ENCODE results near the gene TNRC18.
"Not testable (repeated sequence)": the region's sequence is repeated elsewhere in the genome, so short reads cannot be mapped to it uniquely, and the experiment has no call there.

Gene TNRC18

DNA sequence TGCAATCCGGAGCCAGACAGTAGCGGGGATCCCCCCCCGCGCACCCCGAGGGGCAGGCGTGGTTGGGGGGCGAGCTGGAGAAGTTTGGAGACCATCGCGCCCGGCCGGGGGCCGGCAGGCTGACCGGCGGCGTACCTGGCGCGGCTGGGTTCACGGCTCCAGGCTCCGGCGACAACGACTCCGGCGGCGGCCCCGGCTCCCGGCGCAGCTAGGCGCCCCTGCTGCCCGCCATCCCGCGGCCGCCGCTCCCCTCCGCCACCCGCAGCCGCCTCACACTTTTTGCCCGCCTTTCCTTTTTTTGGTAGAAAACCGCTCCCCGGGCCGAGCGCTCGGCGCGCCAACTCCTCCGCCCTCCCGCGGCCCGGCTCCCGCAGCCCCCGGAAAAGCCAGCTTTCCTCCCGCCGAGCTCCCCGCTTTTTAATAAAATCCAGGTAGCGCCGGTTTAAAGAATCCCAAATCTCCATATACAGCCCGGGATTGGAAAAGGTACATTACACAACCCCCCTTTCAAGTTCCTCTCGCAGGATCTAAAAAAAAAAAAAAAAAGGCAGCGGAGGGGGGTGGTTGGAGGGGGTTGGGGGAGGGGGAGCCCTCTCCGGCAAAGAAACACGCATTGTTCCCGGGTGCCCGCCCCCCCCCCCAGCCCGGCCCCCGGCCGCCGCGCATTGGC lies at the start of gene TNRC18:
Gene TNRC18, minus strand, starts transcription at position 529 of the 670 bp plus-strand sequence. CDS start 2,588 bp downstream, outside the sequence.
- no peak for DNase-seq (ENCODE audit: low read depth)

DNA sequence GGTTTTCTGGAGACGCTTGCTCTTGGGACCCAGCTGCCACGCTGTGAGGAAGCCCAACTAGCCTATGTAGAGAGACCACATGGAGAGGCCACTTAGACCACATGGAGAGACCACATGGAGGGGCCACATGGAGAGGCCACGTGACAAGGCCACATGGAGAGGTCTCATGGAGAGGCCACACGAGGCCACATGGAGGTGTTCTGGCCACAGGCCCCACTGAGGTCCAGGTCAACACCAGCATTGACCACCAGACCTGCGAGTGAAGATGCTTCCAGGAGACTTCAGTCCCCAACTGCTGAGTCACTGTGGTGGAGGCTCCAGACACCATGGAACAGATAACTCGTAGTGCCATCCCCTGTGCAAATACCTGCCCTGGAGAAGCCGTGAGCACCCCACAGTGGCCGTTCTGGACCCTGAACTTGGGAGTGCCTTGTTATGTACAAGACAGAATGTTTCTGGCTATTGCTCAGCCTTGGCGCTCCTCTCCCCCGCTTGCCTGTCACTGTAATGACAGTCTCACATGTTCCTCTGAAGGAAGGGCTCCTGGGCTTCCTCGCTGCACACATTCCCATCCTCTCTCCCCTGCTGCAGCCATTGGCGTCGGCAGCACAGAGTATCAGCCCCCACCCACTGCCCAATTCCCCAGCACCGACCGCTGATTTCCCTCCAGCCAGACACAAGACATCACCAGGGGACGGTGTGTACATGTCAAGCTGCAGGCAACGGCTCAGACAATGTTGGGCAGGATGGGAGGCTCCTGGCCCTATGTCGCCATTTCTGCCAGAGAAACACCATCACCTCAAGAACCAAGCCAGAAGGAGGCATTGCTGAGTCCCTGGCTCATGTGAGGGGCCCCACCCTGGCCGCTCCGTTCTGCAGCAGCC lies 49.0 kb upstream of the TNRC18 start:
- no peak for DNase-seq (ENCODE audit: low read depth)

- DNase-seq (ENCODE audit: low read depth), result not testable (repeated sequence)
Observed at GRCh38 chr7:5471623-5472022, 48.0 kb upstream of the TNRC18 start.

DNA sequence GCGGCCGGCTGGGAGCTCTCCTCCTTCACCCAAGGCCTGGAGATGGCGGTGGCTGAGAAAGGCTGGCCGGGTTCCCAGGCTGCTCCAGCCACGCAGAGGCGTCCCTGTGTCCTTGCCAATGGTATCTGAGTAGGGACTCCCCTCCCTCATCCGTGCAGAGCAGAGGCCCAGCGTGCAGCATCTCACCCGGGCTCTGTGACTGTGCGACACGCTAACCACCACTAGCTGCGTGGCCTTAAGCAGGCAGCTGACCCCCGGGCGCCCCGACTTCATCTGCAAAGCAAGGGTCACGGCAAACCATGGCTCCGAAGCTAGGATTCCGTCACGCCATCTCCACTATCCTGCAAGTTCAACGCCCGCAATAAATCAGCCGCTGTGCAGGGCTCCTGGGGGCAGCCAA lies 47.2 kb upstream of the TNRC18 start:
- no peak for DNase-seq (ENCODE audit: low read depth)

GRCh38 chr7:5470167-5470532 lies 46.5 kb upstream of the TNRC18 start:
- DNase-seq (ENCODE audit: low read depth), result no peak

DNA sequence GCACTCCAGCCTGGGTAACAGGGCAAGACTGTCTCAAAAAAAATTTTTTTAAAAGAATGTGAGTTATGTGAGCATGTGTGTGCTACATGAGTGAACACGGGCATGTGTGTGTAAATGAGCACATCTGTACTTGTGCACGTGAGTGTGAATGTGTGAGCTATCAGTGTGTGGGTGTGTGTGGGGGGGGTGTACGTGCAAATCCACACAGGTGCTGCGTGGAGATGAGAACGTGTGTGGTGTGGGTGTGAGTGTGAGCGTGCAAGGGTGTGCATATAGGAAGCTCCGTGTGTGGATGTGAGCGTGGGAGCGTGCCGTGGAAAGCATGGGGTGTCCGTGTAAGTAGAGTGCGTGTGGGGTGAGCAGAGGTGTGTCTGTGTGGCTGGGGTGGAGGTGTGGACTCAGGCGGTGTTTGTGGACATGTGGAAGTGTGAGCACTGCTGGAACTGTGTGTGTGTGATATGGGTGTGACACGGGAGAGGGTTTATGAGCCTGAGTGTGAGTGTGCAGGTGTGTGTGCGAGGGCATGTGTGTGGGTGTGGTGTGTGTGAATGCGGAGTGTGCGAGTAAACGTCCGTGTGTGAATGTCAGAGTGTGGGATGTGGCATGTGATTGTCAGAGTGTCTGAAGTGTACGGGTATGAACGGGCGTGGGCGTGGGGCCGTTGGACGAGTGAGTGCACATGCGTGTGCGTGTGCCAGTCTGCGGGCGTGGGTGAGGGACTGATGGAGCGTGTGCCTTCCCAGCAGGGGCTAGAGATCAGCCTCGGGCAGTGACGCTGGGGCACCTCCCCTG lies 45.9 kb upstream of the TNRC18 start:
- DNase-seq (ENCODE audit: low read depth), result no peak

DNA sequence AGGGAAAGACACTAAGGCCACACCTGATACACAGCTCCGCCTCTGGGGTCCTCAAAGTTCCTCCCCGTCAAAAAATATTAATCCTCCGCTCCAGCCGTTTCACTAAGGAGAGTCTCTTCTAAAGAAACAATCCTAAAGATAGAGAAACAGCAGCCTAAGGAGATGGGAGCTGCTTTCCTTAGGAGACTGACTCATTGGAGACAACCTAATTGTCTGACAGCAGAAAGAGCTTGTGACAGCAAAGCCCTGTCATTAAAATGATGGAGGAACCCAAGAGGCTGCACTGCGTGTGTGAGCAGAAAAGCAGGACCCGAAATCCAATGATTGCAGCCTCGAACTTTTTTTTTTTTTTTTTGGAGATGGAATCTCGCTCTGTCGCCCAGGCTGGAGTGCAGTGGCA lies 44.0 kb upstream of the TNRC18 start:
- no peak for DNase-seq (ENCODE audit: low read depth)

DNA sequence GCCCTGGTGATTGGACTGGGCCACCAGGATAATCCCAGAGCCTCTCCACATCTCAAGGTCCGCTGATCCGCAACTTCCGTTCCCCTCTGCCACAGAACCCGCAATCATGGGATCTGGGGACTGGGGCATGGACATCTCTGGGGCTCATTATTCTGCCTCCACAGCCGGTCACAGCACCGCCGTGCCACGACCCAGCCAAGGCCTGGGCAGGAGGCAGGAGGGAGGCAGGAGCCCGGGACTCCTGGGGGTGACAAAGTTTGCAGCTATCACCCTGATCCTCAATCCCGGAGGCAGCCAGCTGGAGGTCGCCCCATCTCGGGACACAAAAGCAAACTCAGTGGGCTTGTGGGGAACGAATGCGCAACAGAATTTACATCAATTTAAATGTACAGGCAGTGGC lies 42.9 kb upstream of the TNRC18 start:
- DNase-seq (ENCODE audit: low read depth), result no peak

DNA sequence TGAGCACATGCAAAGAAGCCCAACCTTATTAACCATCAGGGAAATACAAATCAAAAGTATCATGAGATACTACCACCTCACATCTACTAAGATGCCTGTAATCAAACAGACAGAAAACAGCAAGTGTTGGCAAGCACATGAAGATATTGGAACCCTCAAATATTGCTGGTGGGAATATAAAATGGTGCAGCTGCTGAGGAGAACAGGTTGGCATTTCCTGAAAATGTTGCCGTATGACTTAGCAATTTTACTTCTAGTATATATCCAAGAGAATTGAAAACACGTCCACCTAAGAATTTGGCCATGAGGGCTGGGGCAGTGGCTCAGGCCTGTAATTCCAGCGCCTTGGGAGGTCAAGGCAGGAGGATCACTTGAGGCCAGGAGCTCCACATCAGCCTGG lies 39.4 kb upstream of the TNRC18 start:
- no peak for DNase-seq (ENCODE audit: low read depth)

- DNase-seq (ENCODE audit: low read depth), result no peak
Observed at GRCh38 chr7:5462216-5462615, 38.6 kb upstream of the TNRC18 start.

GRCh38 chr7:5458921-5459480 lies 35.4 kb upstream of the TNRC18 start:
- no peak for DNase-seq (ENCODE audit: low read depth)

- no peak for DNase-seq (ENCODE audit: low read depth)
Observed at GRCh38 chr7:5457245-5457735, 33.7 kb upstream of the TNRC18 start.

DNA sequence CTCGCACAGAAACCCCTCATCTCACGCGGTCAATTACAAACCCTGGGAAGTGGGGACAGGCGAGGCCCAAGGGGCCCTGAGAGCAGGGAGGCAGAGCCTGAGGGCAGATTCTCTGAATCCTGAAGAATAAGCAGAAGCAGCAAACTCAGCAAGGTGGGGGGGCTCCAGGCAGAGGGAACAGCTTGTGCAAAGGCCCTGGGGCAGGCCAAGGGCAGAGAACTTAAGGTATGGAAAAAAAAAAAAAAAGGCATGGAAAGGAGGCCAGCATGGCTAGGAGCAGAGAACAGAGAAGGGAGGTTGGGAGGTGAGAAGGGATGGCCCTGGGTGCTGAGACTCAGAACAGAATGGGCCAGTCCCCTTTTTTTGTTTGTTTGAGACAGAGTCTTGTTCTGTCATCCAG lies 32.8 kb upstream of the TNRC18 start:
- no peak for DNase-seq (ENCODE audit: low read depth)

GRCh38 chr7:5455581-5456219 lies 32.1 kb upstream of the TNRC18 start:
- DNase-seq (ENCODE audit: low read depth), result no peak

DNA sequence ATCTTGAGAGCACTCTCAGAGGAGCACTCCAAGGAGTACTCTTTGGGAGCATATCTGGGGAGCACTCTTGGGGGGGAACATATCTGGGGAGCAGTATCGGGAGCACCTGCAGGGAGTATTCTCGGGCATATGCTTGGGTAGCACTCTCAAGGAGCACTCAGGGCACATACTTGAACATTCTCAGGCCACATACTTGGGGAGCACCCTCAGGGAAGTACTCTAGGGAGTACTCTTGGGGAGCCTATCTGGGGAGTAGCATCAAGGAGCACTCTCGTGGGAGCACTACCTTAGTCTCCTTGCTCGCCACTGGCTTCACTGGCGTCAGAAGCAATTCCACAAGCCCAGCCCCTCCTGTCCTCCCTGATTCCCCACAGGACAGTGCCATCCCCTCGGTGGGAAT lies 31.5 kb upstream of the TNRC18 start:
- no peak for DNase-seq (ENCODE audit: low read depth)

GRCh38 chr7:5454485-5454884 lies 30.9 kb upstream of the TNRC18 start:
- no peak for DNase-seq (ENCODE audit: low read depth)

DNA sequence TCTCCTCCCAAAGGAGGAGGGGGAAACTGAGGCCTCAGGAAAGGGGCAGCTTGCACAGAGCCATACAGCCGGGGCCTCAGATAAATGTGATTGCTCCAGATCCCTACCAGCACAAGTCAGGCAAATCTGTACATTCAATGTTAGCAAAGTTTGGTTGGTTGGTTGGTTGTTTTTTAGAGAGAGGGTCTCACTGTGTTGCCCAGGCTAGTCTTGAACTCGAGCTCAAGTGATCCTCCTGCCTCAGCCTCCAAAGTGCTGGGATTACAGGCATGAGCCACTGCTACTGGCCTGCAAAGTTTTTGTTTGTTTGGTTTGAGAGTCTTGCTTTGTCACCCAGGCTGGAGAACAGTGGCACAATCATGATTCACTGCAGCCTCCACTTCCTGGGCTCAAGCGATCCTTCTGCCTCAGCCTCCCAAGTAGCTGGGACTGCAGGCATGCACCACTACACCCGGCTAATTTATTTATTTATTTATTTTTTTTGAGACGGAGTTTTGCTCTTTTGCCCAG lies 30.0 kb upstream of the TNRC18 start:
- no peak for DNase-seq (ENCODE audit: low read depth)

DNA sequence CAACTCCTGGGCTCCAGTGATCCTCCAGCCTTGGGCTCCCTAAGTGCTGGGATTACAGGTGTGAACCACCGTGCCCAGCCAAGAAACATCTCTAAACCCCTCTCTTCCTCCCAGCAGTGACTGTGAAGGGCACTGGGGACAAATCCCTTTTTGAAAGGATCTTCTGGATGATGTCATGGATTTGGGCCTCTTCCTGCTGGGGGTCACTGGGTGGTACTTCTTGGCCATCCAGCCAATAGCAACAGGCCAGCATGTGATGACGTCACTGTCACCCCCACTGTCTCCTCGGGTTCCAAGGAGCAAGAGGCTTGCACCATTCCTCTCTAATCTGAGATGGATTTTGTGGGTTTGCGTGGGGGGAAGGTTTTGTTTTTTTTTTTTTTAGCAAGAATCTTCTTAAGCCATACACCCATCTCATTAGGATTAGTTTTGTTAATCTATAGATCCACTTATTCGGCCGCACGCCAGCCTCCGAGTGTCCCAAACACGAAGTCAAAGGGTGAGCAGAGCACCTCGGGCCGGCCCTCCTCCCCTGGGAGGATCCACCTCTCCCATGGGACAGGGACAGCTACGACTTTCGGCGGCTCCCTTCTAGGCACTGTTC lies 29.4 kb upstream of the TNRC18 start:
- DNase-seq (ENCODE audit: low read depth), result no peak

DNA sequence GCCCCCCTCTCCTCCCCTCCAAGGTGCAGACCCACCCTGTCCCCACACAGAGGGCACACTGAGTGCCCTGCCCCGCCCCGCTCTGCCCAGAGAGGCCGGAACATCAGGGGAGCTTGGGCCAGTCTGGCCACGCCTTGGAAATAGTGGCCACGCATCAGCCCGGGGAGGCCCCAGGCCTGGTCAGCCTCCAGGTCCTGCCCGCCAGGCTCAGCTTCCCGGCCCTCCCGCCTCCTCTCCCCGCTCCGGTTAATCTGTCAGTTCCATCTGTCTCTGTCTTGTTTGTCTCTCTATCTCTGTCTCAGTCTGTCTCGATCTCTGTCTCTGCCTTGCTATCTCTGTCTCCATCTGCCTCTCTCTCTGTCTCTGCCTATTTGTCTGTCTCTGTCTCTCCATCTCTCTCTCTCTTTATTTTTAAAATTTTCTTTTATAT lies 28.9 kb upstream of the TNRC18 start:
- no peak for DNase-seq (ENCODE audit: low read depth)

DNA sequence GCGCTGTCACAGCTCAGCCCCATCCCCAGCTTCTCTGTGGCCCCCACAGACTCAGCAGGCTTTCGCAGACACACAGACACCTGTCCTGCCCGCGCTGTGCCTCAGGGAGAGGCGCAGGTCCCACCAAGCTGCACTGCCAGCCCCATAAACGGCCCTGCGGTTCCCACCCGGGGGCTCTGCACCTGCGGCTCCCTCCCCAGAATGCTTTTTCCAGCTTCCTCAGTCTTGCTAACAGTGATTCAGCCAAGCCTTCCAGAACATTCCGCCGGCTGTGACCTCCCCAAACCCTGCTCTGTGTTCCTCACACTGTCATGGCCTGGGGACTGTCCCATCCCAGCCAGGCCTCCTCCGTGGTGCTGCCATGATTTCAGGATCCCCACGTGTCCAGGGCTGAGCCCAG lies 27.8 kb upstream of the TNRC18 start:
- no peak for DNase-seq (ENCODE audit: low read depth)

Measured in stimulated activated CD4-positive, alpha-beta T cell treated with anti-CD3 and anti-CD28 coated beads, Interleukin-2, amount 100 ng/mL, for 4 hours (primary cell).